PC-9 (cell line): ENCODE data around the gene ALK.

ENCODE experiments used
- CTCF ChIP-seq: fragments of 200-600 bp; sonication (generic); conservative IDR thresholded peaks from 2 replicates; pipeline ENCODE4 v1.6.1; 2017; ENCODE audit warnings: mixed run types, antibody characterized with exemption, mild to moderate bottlenecking, moderate library complexity
- EZH2 ChIP-seq: fragments of 200-600 bp; sonication (generic); IDR thresholded peaks from 2 replicates; pipeline ENCODE4 v1.8.0; 2017; ENCODE audit warnings: antibody characterized with exemption, low read depth

- TF ChIP-seq CTCF (no peak), EZH2 (no peak)
These were observed 256.8 kb downstream of the ALK start for GRCh38 chr2:29664578-29664977.
